AG04449 (cell line): ENCODE results near the gene KCTD1.

ENCODE experiments used
- CTCF ChIA-PET: fragments of 350-600 bp; formaldehyde crosslinking; extraction: SDS; loops from one replicate; lab custom pipeline; 2021; ENCODE audit warnings: antibody characterized with exemption; lab: Yijun Ruan, JAX
- POLR2A ChIA-PET: fragments of 400-600, 350-600 bp; formaldehyde crosslinking; extraction: SDS; loops from one replicate; lab custom pipeline; 2020; ENCODE audit warnings: antibody characterized with exemption, inconsistent platforms; lab: Yijun Ruan, JAX
- DNase-seq: peaks from one replicate; pipeline ENCODE4 v3.0.0-alpha.2; 2010; ENCODE audit warnings: low read depth, low spot score
- H3K4me3 ChIP-seq: 2 replicates; pipeline ENCODE4 v1.5.1; 2011; ENCODE audit warnings: low read depth, mild to moderate bottlenecking, control low read depth, low read length
- TF ChIP-seq, protein P1 (sequence below): IDR thresholded peaks from one replicate; pipeline ENCODE4 v1.5.1; 2011; ENCODE audit warnings: mild to moderate bottlenecking, moderate library complexity, low read length, control low read depth, inconsistent platforms; ENCODE audit not compliant: insufficient read depth; ENCODE audit errors: missing control alignments

The KCTD1 gene

DNA sequence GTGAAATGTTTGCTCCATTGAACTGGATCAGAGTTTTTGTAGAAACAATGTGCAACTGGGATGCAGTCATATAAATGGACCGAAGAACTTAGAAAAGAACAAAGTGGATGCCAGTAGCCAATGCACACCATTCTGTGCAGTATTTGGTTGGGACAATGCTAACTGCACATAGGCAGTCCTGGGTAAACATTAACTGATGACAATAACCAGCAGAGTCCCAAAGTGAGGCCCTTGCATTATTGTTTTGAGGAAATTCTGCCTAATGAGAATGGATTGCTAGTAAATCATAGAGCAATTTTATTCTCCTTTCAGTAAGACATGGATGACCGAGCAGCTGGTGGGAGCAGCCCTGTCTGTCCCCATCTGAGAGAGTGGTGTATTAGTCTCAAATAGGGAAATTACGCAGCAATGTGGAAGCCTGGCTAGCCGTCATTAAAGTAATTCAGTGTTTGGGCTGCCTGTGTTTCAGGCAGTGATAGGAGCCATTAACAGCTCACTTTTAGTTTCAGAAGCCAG lies 94.9 kb downstream of the KCTD1 start:
- ChIA-PET POLR2A (no interaction called here), CTCF (no interaction called here)
- TF ChIP-seq, protein P1, sequence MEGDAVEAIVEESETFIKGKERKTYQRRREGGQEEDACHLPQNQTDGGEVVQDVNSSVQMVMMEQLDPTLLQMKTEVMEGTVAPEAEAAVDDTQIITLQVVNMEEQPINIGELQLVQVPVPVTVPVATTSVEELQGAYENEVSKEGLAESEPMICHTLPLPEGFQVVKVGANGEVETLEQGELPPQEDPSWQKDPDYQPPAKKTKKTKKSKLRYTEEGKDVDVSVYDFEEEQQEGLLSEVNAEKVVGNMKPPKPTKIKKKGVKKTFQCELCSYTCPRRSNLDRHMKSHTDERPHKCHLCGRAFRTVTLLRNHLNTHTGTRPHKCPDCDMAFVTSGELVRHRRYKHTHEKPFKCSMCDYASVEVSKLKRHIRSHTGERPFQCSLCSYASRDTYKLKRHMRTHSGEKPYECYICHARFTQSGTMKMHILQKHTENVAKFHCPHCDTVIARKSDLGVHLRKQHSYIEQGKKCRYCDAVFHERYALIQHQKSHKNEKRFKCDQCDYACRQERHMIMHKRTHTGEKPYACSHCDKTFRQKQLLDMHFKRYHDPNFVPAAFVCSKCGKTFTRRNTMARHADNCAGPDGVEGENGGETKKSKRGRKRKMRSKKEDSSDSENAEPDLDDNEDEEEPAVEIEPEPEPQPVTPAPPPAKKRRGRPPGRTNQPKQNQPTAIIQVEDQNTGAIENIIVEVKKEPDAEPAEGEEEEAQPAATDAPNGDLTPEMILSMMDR, result no peak
- no peak for DNase-seq
- H3K4me3 ChIP-seq, result no peak overlapping the region

DNA sequence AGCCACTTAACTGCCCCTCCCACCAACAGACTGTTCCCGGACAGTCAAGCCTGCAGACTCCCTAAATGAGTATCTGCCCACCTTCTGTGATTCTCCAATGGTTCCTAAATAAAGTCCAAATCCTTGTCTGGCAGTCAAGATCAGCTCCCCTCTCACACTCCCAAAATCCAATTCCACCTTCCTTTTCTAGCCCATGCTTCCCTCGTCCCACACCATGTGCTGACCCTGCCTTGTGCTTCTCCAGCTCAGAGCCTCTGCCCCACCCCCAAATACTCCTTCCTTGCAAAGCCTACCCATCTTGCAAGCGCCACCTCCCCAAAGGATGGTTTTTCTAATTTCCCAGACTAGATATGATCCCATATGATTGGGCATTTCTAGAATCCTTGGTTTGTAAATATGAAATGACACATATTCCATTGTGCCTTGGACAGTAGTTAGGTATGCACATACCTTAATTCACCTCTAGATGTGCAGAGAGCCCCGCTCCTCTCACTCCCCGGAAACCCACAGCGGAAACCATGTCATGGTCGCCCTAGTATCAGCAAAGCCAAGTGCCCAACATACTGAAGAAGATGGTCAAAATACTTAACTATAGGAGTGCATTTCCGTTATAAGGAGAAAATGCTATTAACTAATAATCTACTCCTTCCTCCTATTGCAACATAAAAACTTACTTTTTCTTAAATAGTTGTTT lies 97.2 kb downstream of the KCTD1 start:
- ChIA-PET CTCF (interaction anchor here (1.5 kb wide), 1 partner anchor 16 kb away, joined by 4 read pairs; no protein-coding TSS in a partner anchor), POLR2A (no interaction called here)
- TF ChIP-seq, protein P1, result no peak
- H3K4me3 ChIP-seq, result no peak overlapping the region
- DNase-seq, result no peak

DNA sequence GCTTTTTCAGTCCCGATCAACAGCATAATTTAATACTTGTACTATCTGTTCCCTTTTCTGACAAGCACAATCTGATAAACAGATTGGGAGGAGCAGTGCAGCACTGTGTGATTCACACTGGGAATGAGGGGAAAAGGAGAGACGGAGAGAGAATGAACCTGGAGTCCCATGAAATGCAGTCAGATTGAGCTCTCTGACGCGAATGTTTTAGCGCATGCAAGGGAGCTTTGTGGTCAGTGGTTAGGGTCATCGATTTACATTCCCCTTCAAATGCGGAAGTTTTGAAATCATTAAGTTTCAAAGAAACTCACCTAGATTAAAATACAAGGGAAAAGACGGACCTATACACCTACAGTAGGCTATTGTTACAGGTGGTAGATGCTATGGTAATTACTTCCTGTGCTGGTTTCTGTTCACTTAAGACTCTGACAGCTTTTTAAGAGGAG lies 99.6 kb downstream of the KCTD1 start:
- ChIA-PET CTCF (interaction anchor here (1.4 kb wide), 1 partner anchor 10 kb away, joined by 3 read pairs; no protein-coding TSS in a partner anchor), POLR2A (no interaction called here)
- no peak overlapping the region for H3K4me3 ChIP-seq
- DNase-seq, result no peak
- TF ChIP-seq, protein P1, result no peak

DNA sequence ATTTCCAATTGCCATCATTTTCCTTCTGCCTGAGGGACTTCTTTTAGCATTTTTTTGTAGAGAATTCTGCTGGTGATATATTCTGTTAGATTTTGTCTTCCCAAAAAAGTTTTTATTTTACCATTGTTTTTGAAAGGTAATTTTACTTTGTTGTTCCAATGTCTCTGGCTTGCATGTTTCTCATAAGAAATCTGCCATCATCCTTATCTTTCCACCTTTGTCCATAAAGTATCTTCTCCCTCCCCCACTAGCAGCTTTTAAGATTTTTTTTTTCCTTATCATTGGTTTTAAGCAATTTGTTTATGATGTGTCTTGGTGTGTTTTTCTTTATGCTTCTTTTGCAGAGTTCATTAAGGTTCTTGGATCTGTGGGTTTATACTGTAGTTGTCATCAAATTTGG lies 104.5 kb downstream of the KCTD1 start:
- ChIA-PET CTCF (no interaction called here), POLR2A (no interaction called here)
- H3K4me3 ChIP-seq, result no peak overlapping the region
- DNase-seq, result no peak
- TF ChIP-seq, protein P1, result no peak

DNA sequence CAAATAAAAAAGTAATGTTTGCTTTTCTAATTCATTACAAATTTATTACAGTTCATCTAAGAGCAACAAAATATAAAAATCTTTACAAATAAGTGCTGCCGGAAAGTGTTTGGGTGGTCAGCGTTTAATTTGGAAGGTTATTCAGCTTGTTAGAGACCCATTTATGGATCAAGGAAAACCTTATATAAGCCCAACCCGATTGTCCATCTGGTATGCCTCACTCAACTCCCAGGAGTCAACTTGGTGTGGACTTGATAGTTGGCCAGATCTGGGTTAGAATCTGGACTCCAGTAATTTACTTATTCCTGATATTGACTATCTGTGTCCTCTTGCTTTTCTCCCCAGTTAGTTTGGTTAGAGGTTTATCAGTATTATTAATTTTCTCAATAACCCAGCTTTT lies 106.2 kb downstream of the KCTD1 start:
- DNase-seq, result no peak
- POLR2A ChIA-PET, result no interaction called here
- CTCF ChIA-PET, result interaction anchor here (2.0 kb wide), 1 partner anchor 106 kb away, joined by 6 read pairs; the partner anchor contains the start of gene KCTD1
- TF ChIP-seq, protein P1, result no peak
- no peak overlapping the region for H3K4me3 ChIP-seq

DNA sequence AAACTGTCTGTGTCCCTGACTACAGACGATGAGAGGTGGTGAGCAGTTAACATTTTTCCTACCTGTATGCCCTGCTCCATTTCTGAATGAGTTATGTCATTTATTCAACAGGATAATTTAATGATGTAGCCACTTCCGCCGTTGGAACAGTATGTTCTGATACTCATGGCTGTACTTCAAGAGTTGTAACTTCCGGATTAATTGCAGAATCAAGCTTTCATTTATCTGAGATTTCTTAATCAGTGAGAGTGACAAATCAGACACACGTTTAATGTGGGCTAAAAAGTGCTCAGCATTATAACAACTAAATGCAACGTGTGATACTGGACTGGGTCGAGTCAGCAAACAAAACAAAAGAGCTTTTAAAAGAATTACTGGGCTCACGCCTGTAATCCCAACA lies 107.7 kb downstream of the KCTD1 start:
- ChIA-PET CTCF (interaction anchor here (1.1 to 2.0 kb wide), 2 partner anchors 27 to 107 kb away, joined by 3 to 6 read pairs; partner anchors contain the start of gene KCTD1), POLR2A (interaction anchor here (0.7 kb wide), 1 partner anchor 40 kb away, joined by 5 read pairs; no protein-coding TSS in a partner anchor)
- no peak overlapping the region for H3K4me3 ChIP-seq
- TF ChIP-seq, protein P1, result no peak
- DNase-seq, result no peak
